WTC11 (cell line): ENCODE data around the gene GPR108. TPM values are rescaled to one million over a fixed set of nuclear protein-coding genes. Genes with fewer than 3 reads are reported as not detected.

ENCODE experiments used
- ATAC-seq: fragments of 200-7000 bp; cut with Tn5 transposase; 2 replicates; pipeline ENCODE4 v1.10.0; 2021; ENCODE audit warnings: mild to moderate bottlenecking, moderate library complexity
- CTCF ChIA-PET: fragments of 300-600 bp; sonication (Branson Sonifier 250); formaldehyde crosslinking; loops from one replicate; lab custom pipeline; 2021; ENCODE audit warnings: antibody characterized with exemption; lab: Charles Lee
- POLR2A ChIA-PET: fragments of 350-600 bp; sonication (Branson Sonifier 250); formaldehyde crosslinking; loops from one replicate; lab custom pipeline; 2021; ENCODE audit warnings: antibody characterized with exemption; lab: Charles Lee
- DNase-seq: peaks from one replicate; pipeline ENCODE4 v3.0.0; 2021; ENCODE audit warnings: low spot score
- H3K27ac Mint-ChIP-seq: 2 replicates; pipeline ENCODE4 v1.8.0; 2021; ENCODE audit warnings: mixed read lengths
- H3K27me3 Mint-ChIP-seq: 2 replicates; pipeline ENCODE4 v1.8.0; 2021; ENCODE audit warnings: low read depth, mild to moderate bottlenecking, moderate library complexity, mixed read lengths
- H3K36me3 Mint-ChIP-seq: 2 replicates; pipeline ENCODE4 v1.8.0; 2021; ENCODE audit warnings: mixed read lengths
- H3K4me1 Mint-ChIP-seq: 2 replicates; pipeline ENCODE4 v1.8.0; 2022; ENCODE audit warnings: mixed read lengths
- H3K4me3 Mint-ChIP-seq: 2 replicates; pipeline ENCODE4 v1.8.0; 2021; ENCODE audit warnings: mild to moderate bottlenecking, moderate library complexity, mixed read lengths
- H3K9me3 Mint-ChIP-seq: 2 replicates; pipeline ENCODE4 v1.8.0; 2021; ENCODE audit warnings: mixed read lengths
- CBFB ChIP-seq: sonication (generic); formaldehyde crosslinking; IDR thresholded peaks from 2 replicates; pipeline ENCODE4 v1.8.1; 2022; ENCODE audit warnings: mild to moderate bottlenecking, low read depth, missing genetic modification reagents
- EMX1 ChIP-seq: fragments of 250-450 bp; sonication (Bioruptor Pico); IDR thresholded peaks from 2 replicates; pipeline ENCODE4 v1.8.0; 2021; ENCODE audit warnings: mild to moderate bottlenecking
- ESRRA ChIP-seq: sonication (generic); formaldehyde crosslinking; IDR thresholded peaks from 2 replicates; pipeline ENCODE4 v1.8.1; 2022; ENCODE audit warnings: mild to moderate bottlenecking, missing genetic modification reagents, borderline replicate concordance
- FOXP1 ChIP-seq: sonication (generic); formaldehyde crosslinking; IDR thresholded peaks from 2 replicates; pipeline ENCODE4 v1.8.0; 2022; ENCODE audit warnings: missing genetic modification reagents, mild to moderate bottlenecking, moderate library complexity, borderline replicate concordance
- GABPB1 ChIP-seq: sonication (generic); formaldehyde crosslinking; IDR thresholded peaks from 2 replicates; pipeline ENCODE4 v1.8.1; 2023; ENCODE audit warnings: mild to moderate bottlenecking, missing genetic modification reagents
- GTF2I ChIP-seq: fragments of 250-450 bp; sonication (Bioruptor Pico); conservative IDR thresholded peaks from 2 replicates; pipeline ENCODE4 v1.4.0; 2021; ENCODE audit warnings: mild to moderate bottlenecking
- NR3C1 ChIP-seq: sonication (generic); formaldehyde crosslinking; conservative IDR thresholded peaks from 2 replicates; pipeline ENCODE4 v1.8.1; 2023; ENCODE audit warnings: low read depth, mild to moderate bottlenecking, missing genetic modification reagents
- OVOL2 ChIP-seq: fragments of 250-450 bp; sonication (Bioruptor Pico); IDR thresholded peaks from 2 replicates; pipeline ENCODE4 v1.9.0; 2021; ENCODE audit warnings: mild to moderate bottlenecking, borderline replicate concordance
- RELA ChIP-seq: sonication (generic); formaldehyde crosslinking; IDR thresholded peaks from 2 replicates; pipeline ENCODE4 v1.8.1; 2022; ENCODE audit warnings: missing genetic modification reagents, mild to moderate bottlenecking, borderline replicate concordance
- RORB ChIP-seq: fragments of 250-450 bp; sonication (Bioruptor Pico); IDR thresholded peaks from 2 replicates; pipeline ENCODE4 v1.9.0; 2021; ENCODE audit warnings: mild to moderate bottlenecking
- SMAD4 ChIP-seq: sonication (generic); formaldehyde crosslinking; IDR thresholded peaks from 2 replicates; pipeline ENCODE4 v1.8.0; 2022; ENCODE audit warnings: mild to moderate bottlenecking, missing genetic modification reagents
- USF1 ChIP-seq: sonication (generic); formaldehyde crosslinking; IDR thresholded peaks from 2 replicates; pipeline ENCODE4 v1.8.0; 2022; ENCODE audit warnings: mild to moderate bottlenecking, missing genetic modification reagents
- ZNF281 ChIP-seq: sonication (generic); formaldehyde crosslinking; IDR thresholded peaks from 2 replicates; pipeline ENCODE4 v1.8.0; 2023; ENCODE audit warnings: mild to moderate bottlenecking, missing genetic modification reagents
- ZNF416 ChIP-seq: fragments of 250-450 bp; sonication (Bioruptor Pico); IDR thresholded peaks from 2 replicates; pipeline ENCODE4 v1.9.0; 2021; ENCODE audit warnings: mild to moderate bottlenecking, inconsistent platforms
- ZNF423 ChIP-seq: fragments of 250-450 bp; sonication (Bioruptor Pico); IDR thresholded peaks from 2 replicates; pipeline ENCODE4 v2.1.2; 2022; ENCODE audit warnings: mild to moderate bottlenecking, moderate library complexity
- ZNF425 ChIP-seq: fragments of 250-450 bp; sonication (Bioruptor Pico); conservative IDR thresholded peaks from 2 replicates; pipeline ENCODE4 v1.9.0; 2021; ENCODE audit warnings: mild to moderate bottlenecking
- total RNA-seq: library from RNA; stranded (reverse); gene quantifications from 3 replicates; pipeline ENCODE4 v1.2.3, GENCODE V29; 2021
- TF ChIP-seq, protein P1 (sequence below): fragments of 250-450 bp; sonication (Bioruptor Pico); IDR thresholded peaks from 2 replicates; pipeline ENCODE4 v2.1.2; 2022; ENCODE audit warnings: mild to moderate bottlenecking, moderate library complexity
- TF ChIP-seq, protein P2 (sequence below): sonication (generic); formaldehyde crosslinking; IDR thresholded peaks from 2 replicates; pipeline ENCODE4 v1.8.1; 2022; ENCODE audit warnings: missing genetic modification reagents, borderline replicate concordance

Gene GPR108
- total RNA-seq, 1 experiment from 2014 or later, result 48.7 TPM

DNA sequence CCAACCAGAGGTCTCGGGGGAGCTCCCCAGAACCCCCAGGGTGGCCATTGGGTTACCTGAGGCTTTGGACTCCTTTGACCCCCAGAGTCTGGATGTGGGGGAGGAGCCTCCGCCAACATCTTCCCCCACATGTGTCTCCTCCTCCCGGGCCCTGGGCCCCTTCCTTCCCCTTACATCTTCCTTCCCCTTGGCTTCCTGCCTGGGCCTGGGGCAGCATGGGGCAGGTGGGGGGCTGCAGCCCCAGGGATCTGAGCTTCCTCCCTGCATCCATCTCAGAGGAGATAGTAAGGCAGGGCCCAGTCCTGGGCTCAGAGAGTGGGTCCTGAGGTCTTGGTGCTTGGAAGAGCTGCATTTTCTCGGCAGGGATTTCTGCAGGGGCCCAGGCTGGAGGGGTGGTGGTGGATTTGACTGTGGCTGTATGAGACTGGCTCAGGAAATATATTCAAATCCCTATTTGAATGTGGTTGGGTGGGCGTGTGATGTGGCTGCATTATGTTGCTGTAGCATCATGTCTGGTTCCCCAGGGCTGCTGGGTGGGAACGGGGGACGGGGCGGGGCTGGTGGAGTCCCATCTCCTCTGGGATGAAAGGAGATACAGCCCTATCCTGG lies 36.0 kb upstream of the GPR108 start:
- ChIA-PET POLR2A (no interaction called here), CTCF (interaction anchor here (1.1 to 3.5 kb wide), 3 partner anchors 27 to 90 kb away, joined by 4 to 26 read pairs (median 6); no protein-coding TSS in a partner anchor)
- TF ChIP-seq ESRRA, result no peak
- no peak for TF ChIP-seq SMAD4 (CRISPR knock-in tag)
- TF ChIP-seq, protein P1, sequence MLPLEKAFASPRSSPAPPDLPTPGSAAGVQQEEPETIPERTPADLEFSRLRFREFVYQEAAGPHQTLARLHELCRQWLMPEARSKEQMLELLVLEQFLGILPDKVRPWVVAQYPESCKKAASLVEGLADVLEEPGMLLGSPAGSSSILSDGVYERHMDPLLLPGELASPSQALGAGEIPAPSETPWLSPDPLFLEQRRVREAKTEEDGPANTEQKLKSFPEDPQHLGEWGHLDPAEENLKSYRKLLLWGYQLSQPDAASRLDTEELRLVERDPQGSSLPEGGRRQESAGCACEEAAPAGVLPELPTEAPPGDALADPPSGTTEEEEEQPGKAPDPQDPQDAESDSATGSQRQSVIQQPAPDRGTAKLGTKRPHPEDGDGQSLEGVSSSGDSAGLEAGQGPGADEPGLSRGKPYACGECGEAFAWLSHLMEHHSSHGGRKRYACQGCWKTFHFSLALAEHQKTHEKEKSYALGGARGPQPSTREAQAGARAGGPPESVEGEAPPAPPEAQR (CRISPR knock-in tag), result no peak
- no peak for TF ChIP-seq ZNF416
- no peak for TF ChIP-seq EMX1 (CRISPR knock-in tag)
- no peak for TF ChIP-seq RELA (CRISPR knock-in tag)
- TF ChIP-seq FOXP1 (CRISPR knock-in tag), result no peak
- TF ChIP-seq ZNF423 (CRISPR knock-in tag), result no peak
- no peak for TF ChIP-seq GABPB1 (CRISPR knock-in tag)
- no peaks in the 10 kb centered on the region; the same call in 1 of the 2 replicates for H3K27me3 Mint-ChIP-seq
- DNase-seq (no peak), ATAC-seq (peak; percentile 30; the same call in 1 of the 2 replicates)
- H3K9me3 Mint-ChIP-seq, result peaks cover 21% of the 10 kb centered on the region
- H3K4me1 Mint-ChIP-seq, result peaks cover 6% of the 10 kb centered on the region; the same call in 1 of the 2 replicates
- H3K4me3 Mint-ChIP-seq, result no peak overlapping the region
- H3K36me3 Mint-ChIP-seq, result peaks cover 6% of the 10 kb centered on the region; the same call in 1 of the 2 replicates
- H3K27ac Mint-ChIP-seq, result no peak overlapping the region

DNA sequence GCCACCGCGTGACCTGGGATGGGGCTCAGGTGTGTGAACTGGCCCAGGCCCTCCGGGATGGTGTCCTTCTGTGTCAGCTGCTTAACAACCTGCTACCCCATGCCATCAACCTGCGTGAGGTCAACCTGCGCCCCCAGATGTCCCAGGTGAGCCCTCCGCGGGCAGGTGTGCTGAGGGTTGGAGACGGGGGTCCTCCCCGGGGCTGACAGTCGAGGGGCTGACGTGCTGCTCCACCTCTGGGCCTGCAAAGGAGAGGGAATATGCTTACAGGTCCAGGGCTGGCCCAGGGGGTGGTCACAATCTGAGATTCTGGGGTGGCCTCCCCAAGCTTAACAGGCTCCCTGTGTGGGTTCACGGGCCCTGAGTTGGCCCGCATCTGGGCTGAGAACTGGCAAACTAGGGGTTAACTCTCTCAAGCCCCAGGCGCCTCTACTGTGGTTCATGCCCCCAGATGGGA lies 35.5 kb upstream of the GPR108 start:
- H3K4me1 Mint-ChIP-seq, result peaks cover 6% of the 10 kb centered on the region; the same call in 1 of the 2 replicates
- H3K27ac Mint-ChIP-seq, result no peak overlapping the region
- TF ChIP-seq USF1 (CRISPR knock-in tag) (no peak), CBFB (CRISPR knock-in tag) (no peak), NR3C1 (CRISPR knock-in tag) (no peak), ZNF281 (no peak)
- ATAC-seq (no peak), DNase-seq (no peak)
- no peaks in the 10 kb centered on the region; the same call in 1 of the 2 replicates for H3K27me3 Mint-ChIP-seq
- ChIA-PET CTCF (interaction anchor here (0.6 to 3.5 kb wide), 10 partner anchors 20 to 312 kb away, joined by 3 to 26 read pairs (median 4); partner anchors contain the start of gene GPR108), POLR2A (no interaction called here)
- peaks cover 6% of the 10 kb centered on the region; the same call in 1 of the 2 replicates for H3K36me3 Mint-ChIP-seq
- H3K9me3 Mint-ChIP-seq, result peaks cover 21% of the 10 kb centered on the region
- H3K4me3 Mint-ChIP-seq, result no peak overlapping the region

DNA sequence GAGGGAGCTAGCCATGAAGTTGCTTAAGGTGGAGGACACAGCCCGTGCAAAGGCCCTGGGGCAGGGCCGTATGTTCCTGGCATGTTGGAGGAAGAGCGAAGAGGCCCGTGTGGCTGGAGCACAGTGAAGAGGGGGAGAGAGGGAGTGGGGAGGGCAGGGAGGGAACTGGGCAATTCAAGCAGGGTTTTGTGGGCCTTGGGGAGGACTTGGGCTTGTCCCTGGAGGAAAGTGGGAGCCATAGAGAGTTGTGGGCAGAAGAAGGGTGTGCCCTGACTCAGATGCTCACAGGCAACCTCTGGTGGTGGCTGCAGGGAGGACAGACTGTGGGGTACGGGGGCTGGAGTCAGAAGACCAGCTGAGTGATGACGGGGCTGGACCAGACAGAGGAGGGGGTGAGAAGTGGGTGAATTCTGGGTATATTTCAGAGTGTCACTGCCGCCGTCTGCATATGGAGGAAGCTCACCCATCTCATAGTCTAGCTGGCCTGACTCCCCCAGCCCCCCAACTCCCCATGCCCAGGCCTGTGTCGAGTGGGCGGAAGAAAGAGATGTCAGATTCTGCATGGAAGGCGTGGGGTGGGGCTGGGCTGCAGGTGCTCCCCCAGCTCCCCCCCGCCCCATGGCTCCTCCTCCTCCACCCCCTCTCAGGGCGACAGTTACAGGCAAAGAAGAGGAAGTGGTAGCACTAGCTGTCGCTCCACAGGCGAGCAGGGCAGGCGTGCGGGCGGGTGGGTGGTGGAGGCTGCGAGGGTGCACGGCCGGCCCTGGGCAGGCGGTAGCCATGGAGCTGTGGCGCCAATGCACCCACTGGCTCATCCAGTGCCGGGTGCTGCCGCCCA lies 34.9 kb upstream of the GPR108 start, which contains the start of gene VAV1:
TSS of gene VAV1 (plus strand) at position 681 of the 838 bp plus-strand sequence. CDS start at position 781, 100 bp downstream.
- ChIA-PET CTCF (interaction anchor here (0.6 to 3.5 kb wide), 10 partner anchors 19 to 311 kb away, joined by 3 to 26 read pairs (median 4); partner anchors contain the start of gene GPR108), POLR2A (interaction anchor here (0.5 kb wide), 1 partner anchor 1009 kb away, joined by 4 read pairs; no protein-coding TSS in a partner anchor)
- H3K4me1 Mint-ChIP-seq, result peaks cover 6% of the 10 kb centered on the region; the same call in 1 of the 2 replicates
- no peak within 1 kb of the TSS for H3K27ac Mint-ChIP-seq
- H3K9me3 Mint-ChIP-seq, result peaks cover 18% of the 10 kb centered on the region
- ATAC-seq (no peak), DNase-seq (peak; percentile 30)
- peaks cover 6% of the 10 kb centered on the region; the same call in 1 of the 2 replicates for H3K36me3 Mint-ChIP-seq
- H3K27me3 Mint-ChIP-seq, result no peaks in the 10 kb centered on the region; the same call in 1 of the 2 replicates
- H3K4me3 Mint-ChIP-seq, result no peak within 1 kb of the TSS
- TF ChIP-seq ZNF425, result no peak
- TF ChIP-seq, protein P2, sequence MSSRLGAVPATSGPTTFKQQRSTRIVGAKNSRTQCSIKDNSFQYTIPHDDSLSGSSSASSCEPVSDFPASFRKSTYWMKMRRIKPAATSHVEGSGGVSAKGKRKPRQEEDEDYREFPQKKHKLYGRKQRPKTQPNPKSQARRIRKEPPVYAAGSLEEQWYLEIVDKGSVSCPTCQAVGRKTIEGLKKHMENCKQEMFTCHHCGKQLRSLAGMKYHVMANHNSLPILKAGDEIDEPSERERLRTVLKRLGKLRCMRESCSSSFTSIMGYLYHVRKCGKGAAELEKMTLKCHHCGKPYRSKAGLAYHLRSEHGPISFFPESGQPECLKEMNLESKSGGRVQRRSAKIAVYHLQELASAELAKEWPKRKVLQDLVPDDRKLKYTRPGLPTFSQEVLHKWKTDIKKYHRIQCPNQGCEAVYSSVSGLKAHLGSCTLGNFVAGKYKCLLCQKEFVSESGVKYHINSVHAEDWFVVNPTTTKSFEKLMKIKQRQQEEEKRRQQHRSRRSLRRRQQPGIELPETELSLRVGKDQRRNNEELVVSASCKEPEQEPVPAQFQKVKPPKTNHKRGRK, result no peak
- TF ChIP-seq GTF2I, result peak; percentile 52; the same call in 1 of the 2 replicates
- TF ChIP-seq RORB (CRISPR knock-in tag), result no peak
- TF ChIP-seq ZNF423 (CRISPR knock-in tag), result no peak
- no peak for TF ChIP-seq OVOL2 (CRISPR knock-in tag)
